ENCODE measurements around the gene ELAVL1.
A peak's percentile ranks its signal among the peaks of the same experiment; 100 is the strongest.

ELAVL1 gene

GRCh38 chr19:7927605-7928333, 77.7 kb downstream of the ELAVL1 start:
- DNase-seq (ENCODE audit: extremely low spot score), result no peak
- POLR2A ChIA-PET, result interaction anchor here (1.0 to 2.5 kb wide), 3 partner anchors 10 to 17 kb away, joined by 3 to 32 read pairs (median 4); partner anchors contain the start of gene TIMM44

DNA sequence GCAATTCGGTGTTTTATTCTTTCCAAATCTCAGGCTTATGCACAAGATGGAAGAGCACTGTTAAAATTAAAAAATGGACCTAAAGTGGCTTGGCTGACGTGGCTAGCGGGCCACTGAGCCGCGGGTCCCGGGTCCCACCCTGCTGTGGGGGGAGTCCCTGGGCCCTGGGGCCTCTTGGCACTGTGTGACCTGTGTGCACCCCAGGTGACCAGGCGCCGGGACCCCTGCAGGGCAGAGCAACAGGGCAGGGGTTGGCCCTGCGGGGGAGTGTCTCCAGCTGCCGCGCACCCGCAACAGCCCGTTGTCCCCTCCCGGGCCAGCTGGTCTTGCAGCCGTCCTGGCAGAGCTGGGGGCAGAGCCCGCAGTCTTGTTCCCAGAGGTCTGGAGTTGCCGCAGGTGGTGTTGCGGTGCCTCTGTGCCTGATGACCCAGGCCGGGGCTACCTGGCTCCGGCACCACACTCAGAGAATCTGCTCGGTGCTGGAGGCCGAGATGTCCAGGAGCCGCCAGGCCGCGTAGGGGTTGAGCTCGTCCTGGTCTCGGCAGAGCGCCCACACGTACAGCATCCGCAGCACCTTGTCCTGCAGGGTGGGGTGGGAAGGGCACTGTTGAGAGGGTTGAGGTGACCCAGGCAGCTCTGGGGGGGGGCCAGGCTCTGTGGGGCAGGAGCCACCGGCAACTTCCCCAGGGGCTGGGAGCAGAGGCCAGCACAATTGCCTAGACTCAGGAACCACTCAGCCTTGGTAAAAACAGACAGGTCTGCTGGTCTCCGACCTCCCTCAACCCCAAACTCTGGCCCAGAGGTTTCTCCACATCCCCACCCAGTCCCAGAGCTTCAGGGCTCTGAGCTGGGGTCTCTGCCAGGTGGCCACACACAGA, 78.5 kb downstream of the ELAVL1 start:
- ChIA-PET CTCF (interaction anchor here (1.0 kb wide), 1 partner anchor 74 kb away, joined by 3 read pairs; no protein-coding TSS in a partner anchor), POLR2A (interaction anchor here (0.9 to 1.5 kb wide), 3 partner anchors 11 to 18 kb away, joined by 3 to 4 read pairs (median 3); no protein-coding TSS in a partner anchor)
- no peak for TF ChIP-seq L3MBTL2 (conservative IDR thresholded peaks at IDR 0.05)
- TF ChIP-seq ARNT (IDR thresholded peaks at IDR 0.05), result no peak
- no peak for TF ChIP-seq FOXA1 (IDR thresholded peaks at IDR 0.05)
- no peak for TF ChIP-seq LEF1 (IDR thresholded peaks at IDR 0.05; ENCODE audit: borderline replicate concordance)
- TF ChIP-seq FOXM1 (IDR thresholded peaks at IDR 0.05; ENCODE audit: borderline replicate concordance), result no peak
- TF ChIP-seq ELF4 (IDR thresholded peaks at IDR 0.05), result no peak
- no peak for TF ChIP-seq FOXK2 (IDR thresholded peaks at IDR 0.05)
- no peak for TF ChIP-seq SUZ12 (IDR thresholded peaks at IDR 0.05)
- TF ChIP-seq CTBP1 (IDR thresholded peaks at IDR 0.05; ENCODE audit: borderline replicate concordance), result no peak
- TF ChIP-seq TARDBP (IDR thresholded peaks at IDR 0.05), result no peak
- no peak for DNase-seq (ENCODE audit: extremely low spot score)

More at GRCh38 chr19:7927605-7928333, 77.7 kb downstream of the ELAVL1 start:
- TF ChIP-seq FOXK2 (IDR thresholded peaks at IDR 0.05) (no peak), LEF1 (IDR thresholded peaks at IDR 0.05; ENCODE audit: borderline replicate concordance) (no peak), ARNT (IDR thresholded peaks at IDR 0.05) (no peak), FOXA1 (IDR thresholded peaks at IDR 0.05) (no peak), HDGF (IDR thresholded peaks at IDR 0.05; ENCODE audit: borderline replicate concordance) (no peak), ZNF384 (IDR thresholded peaks at IDR 0.05) (no peak), PKNOX1 (IDR thresholded peaks at IDR 0.05) (no peak), CTBP1 (IDR thresholded peaks at IDR 0.05; ENCODE audit: borderline replicate concordance) (no peak), L3MBTL2 (conservative IDR thresholded peaks at IDR 0.05) (no peak), NFRKB (IDR thresholded peaks at IDR 0.05) (no peak), TARDBP (IDR thresholded peaks at IDR 0.05) (no peak), ELF4 (IDR thresholded peaks at IDR 0.05) (no peak), FOXM1 (IDR thresholded peaks at IDR 0.05; ENCODE audit: borderline replicate concordance) (no peak), SUZ12 (IDR thresholded peaks at IDR 0.05) (no peak)
- CTCF ChIA-PET, result interaction anchor here (1.0 to 3.6 kb wide), 2 partner anchors 17 to 75 kb away, joined by 3 to 29 read pairs; partner anchors contain the start of gene TIMM44

DNA sequence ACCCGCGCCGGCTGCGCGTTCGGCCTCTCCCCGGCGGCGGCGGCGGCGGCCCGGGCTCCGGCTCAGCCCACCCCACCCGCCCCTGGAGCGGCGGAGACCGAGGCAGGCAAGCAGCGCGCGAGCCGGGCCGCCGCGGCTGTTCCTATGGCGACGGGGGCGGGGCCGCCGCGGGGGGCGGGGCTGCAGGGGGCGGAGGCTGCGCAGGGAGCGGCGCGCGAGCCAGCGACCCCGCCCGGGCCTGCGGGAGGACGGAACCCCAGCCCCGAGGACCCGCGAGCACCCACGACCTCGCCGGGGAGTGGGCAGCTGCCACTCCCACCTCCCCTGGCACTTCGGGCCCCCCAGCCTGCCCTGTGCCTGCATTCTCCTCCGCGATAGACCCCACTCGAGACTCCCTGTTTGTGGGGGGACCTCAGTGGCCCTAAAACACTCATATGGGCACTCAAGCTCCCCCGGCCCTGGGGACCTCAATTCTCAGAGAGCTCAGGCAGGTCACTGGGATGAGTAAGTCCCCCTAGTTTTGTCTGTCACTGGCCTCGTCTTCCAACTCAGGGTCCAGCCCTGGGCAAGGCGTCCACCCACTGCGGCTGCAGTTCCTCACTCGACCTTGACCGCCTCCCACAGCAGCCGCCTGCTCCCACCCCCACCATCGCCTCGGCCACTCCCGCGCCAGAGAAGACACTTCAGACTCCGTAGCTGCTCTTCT, 79.3 kb downstream of the ELAVL1 start, which contains the start of gene CTXN1:
Gene CTXN1 (minus strand): TSS at position 115 of the 706 bp plus-strand sequence. CDS start 597 bp downstream, outside the sequence.
- ChIA-PET POLR2A (interaction anchor here (0.9 to 1.0 kb wide), 2 partner anchors 11 to 18 kb away, joined by 3 read pairs; no protein-coding TSS in a partner anchor), CTCF (no interaction called here)
- peak; percentile 89 for DNase-seq (ENCODE audit: extremely low spot score)
- no peak for TF ChIP-seq SUZ12 (IDR thresholded peaks at IDR 0.05)
- TF ChIP-seq ARNT (IDR thresholded peaks at IDR 0.05), result no peak
- no peak for TF ChIP-seq ZNF384 (IDR thresholded peaks at IDR 0.05)
- no peak for TF ChIP-seq FOXM1 (IDR thresholded peaks at IDR 0.05; ENCODE audit: borderline replicate concordance)
- no peak for TF ChIP-seq TARDBP (IDR thresholded peaks at IDR 0.05)
- TF ChIP-seq FOXK2 (IDR thresholded peaks at IDR 0.05), result no peak
- no peak for TF ChIP-seq ELF4 (IDR thresholded peaks at IDR 0.05)
- TF ChIP-seq NFRKB (IDR thresholded peaks at IDR 0.05), result no peak
- no peak for TF ChIP-seq PKNOX1 (IDR thresholded peaks at IDR 0.05)
- no peak for TF ChIP-seq L3MBTL2 (conservative IDR thresholded peaks at IDR 0.05)

GRCh38 chr19:7925171-7925851, 80.1 kb downstream of the ELAVL1 start:
- TF ChIP-seq L3MBTL2 (conservative IDR thresholded peaks at IDR 0.05) (peak; percentile 95), FOXK2 (IDR thresholded peaks at IDR 0.05) (no peak)
- CTCF ChIA-PET, result no interaction called here
- POLR2A ChIA-PET, result interaction anchor here (0.9 kb wide), 1 partner anchor 19 kb away, joined by 3 read pairs; no protein-coding TSS in a partner anchor
- DNase-seq (ENCODE audit: extremely low spot score), result peak; percentile 85

DNA sequence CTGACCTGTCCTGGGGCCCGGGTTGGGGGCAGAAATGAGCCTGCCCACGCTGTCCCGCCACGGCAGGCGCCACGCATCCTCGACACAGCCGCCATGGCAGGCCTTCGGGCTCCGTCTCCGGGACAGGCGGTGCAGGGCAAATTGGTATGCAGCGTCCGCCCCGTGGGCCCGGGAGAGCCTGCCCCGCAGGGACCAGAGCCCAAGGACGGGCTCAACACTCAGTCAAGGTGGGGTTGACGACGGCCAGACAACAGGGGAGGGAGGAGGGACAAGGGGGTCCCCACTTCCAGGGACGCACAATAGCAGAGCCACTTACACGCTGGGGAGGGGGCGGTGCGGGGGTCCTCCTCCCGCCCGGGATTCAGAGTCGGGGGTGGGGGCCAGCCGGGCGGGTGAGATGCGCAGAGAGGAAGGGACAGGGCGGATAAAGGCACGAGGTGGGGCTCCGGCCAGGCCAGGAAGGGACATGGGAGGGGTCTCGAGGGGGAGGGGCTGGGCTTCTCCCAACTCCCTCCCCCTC, 80.7 kb downstream of the ELAVL1 start:
- ChIA-PET CTCF (no interaction called here), POLR2A (no interaction called here)
- DNase-seq (ENCODE audit: extremely low spot score), result no peak
- TF ChIP-seq CTBP1 (IDR thresholded peaks at IDR 0.05; ENCODE audit: borderline replicate concordance) (no peak), PKNOX1 (IDR thresholded peaks at IDR 0.05) (no peak), TARDBP (IDR thresholded peaks at IDR 0.05) (no peak), FOXA1 (IDR thresholded peaks at IDR 0.05) (no peak), BHLHE40 (IDR thresholded peaks at IDR 0.05; ENCODE audit: borderline replicate concordance) (no peak), SP1 (IDR thresholded peaks at IDR 0.05) (no peak), HDGF (IDR thresholded peaks at IDR 0.05; ENCODE audit: borderline replicate concordance) (no peak), SUZ12 (IDR thresholded peaks at IDR 0.05) (no peak)

Measured in HEK293T (cell line).